Epithelial cell of prostate (primary cell): ENCODE measurements around the gene CDX1.

Experiments
- DNase-seq: peaks from one replicate; pipeline ENCODE4 v3.0.0-alpha.2; 2011; ENCODE audit warnings: low read depth, low spot score
- H3K27ac ChIP-seq: fragments of 450-650 bp; 2 replicates; pipeline ENCODE4 v1.5.1; 2017; ENCODE audit warnings: mild to moderate bottlenecking

The CDX1 gene

DNA sequence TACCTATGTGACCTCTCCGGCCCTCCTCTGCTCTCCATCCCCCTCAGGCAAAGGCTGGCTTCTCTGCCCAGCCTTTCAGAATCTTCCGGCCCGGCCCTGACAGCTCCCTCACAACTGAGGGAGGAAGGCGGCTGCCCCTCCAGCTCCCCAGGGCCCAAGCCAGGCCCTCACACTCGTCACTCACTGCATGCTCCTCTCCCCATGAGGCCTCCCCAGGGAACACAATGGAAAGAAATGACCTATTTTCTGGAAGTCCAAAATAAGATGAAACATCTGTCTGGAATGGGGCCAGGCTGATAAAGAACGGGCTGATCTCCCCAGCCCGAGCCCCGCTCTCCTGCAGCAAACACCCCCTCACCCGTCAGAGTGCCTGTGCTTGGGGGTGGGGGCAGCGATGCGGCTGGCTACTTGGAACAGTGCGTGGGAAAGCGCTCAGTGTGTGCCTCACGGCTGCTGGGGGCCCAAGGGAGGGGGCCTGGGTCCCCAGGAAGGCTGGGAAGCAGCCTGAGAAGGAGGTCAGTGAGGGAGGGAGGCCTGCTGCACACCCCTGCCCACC is 22.3 kb upstream of the CDX1 start:
- no peak overlapping the region for H3K27ac ChIP-seq
- no peak for DNase-seq

DNA sequence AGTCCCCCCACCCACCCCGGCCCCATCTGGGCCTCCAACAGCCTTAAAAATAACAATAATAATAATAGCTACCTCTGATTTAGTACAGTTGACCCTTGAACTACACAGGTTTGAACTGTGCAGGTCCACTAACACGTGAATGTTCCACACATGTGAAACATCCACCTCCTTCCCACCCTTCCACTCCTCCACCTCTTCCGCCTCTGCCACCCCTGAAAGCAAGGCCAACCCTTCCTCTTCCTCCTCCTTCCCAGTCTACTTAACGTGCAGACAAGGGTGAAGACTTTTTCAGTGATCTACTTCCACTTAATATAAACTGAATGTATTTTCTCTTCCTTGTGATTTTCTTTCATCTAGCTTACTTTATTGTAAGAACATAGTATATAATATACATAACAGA is 21.7 kb upstream of the CDX1 start:
- H3K27ac ChIP-seq = no peak overlapping the region
- no peak for DNase-seq

DNA sequence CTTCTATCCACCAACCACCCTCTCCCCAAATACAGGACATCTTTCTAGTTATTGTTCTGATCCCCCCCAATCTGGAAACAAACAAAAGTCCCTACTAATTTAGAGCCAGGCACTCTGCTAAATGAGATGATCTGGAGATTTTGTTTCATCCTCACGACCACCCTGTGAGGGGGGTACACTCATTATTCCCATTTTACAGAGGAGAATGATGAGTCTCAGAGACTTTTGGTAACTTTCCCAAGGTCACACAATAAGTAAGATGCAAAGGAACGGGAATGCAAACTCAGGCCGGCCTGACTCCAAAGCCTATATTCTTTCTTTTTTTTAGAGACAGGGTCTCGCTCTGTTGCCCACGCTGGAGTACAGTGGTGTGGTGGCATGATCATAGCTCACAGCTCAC is 20.3 kb upstream of the CDX1 start:
- no peak overlapping the region for H3K27ac ChIP-seq
- DNase-seq = no peak

DNA sequence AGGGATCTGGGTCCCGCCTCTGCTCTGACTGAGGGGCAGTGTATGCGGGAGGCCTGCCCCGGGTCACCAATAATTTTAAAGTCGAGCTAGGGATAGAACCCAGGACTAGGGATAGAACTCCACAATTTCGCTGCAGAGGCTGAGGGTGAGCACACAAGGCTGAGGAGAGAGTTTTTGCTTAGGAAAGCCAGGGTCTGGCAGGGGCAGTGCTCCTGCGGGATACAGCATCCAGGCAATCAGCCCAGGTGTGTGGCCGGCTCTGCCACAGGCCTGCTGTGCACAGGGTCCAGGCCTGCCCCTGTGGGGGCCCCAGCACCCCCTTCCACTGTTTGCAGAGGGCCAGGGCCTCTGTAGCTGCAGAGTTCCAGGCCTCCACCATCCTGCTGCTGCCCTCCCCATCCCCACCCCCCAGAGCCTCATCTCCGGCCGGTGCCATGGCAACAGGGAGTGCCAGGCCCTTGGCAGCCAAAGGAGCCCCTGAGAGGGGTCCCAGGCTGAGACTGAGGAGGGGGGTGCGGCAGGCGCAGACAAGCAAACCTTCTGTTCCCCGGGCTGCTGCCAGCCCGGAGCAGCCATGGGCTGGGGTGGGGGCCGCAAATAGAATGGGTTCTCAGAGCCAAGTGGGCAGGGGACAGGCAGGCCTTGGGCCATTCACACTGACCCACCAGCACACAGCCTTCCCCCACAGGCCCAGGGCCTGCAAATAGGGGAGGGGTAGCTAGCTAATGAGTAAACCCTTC is 19.5 kb upstream of the CDX1 start:
- no peak for DNase-seq
- no peak overlapping the region for H3K27ac ChIP-seq

DNA sequence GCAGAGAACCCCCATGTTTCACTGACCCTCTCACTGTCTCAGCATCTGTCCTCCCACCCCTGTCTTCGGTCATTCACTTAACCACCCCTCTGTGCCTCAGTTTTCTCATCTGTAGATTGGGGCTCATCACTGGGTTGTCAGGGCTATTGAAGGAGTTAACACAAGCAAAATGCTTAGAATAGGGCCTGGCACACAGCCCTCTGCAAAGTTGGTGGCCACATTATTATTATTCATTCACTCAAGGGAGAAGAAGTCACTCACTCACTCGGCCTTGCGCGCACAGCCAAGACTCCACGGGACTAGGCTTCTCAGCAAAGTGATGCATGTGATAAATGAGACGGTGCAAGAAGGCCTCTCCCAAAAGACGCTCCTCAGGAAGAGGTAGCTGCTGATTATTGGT is 18.9 kb upstream of the CDX1 start:
- H3K27ac ChIP-seq = no peak overlapping the region
- DNase-seq = no peak

DNA sequence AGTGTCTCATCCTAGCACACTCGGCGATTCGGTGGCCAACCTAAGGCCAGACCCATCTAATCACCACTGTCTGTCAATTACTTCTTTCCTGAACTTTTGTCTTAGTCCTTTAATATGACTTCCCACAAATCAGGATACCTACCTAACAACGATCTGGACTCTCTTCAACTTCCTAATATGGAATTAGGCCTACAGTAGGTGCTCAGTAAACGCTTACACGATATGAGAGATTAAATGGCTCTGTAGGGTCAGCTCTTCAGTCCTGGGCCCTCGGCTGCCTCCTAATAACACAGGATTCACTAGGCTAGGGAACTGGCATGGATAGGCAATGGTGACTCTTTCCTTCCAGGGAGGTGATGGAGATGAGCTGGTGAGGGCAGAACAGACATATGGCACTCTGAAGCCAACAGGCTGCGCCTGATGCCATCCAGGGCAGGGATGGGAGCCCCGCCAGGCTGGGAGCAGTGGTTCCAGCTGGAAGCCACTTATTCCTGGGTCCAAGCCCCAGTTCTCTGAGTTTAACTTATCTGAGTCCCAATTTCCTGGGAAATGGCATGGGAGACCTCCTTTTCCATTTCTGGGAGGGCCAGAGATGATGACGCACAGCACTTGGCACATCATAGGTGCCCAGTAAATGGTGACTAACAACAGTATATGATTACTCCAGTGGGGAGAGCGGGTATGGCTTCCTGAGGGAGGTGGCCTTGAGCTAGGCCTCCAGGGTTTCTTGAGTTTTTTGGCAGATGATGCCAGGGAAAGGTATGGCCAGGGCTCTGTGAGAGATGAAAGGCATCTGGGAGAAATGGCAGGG is 18.3 kb upstream of the CDX1 start:
- H3K27ac ChIP-seq = no peak overlapping the region
- no peak for DNase-seq

DNA sequence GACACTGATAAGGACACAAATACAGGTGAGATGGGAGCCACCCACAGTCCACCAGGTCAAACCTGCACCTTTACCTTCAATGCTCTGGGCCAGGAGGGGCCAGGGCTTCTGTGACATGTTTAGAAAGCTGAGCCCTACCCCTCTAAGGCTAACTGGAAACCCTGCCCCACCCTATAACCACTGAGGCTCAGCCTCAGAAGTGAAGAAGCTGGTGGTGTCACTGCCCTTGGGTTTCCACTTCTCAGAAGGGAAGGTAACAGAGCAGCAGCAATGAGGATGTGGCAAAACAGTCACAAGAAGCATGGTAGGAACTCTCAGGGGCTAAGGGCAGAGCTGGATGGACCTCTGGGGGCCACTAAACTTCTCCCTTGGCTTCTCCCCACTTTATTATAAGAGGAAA is 17.0 kb upstream of the CDX1 start:
- no peak for DNase-seq
- H3K27ac ChIP-seq = no peak overlapping the region

DNA sequence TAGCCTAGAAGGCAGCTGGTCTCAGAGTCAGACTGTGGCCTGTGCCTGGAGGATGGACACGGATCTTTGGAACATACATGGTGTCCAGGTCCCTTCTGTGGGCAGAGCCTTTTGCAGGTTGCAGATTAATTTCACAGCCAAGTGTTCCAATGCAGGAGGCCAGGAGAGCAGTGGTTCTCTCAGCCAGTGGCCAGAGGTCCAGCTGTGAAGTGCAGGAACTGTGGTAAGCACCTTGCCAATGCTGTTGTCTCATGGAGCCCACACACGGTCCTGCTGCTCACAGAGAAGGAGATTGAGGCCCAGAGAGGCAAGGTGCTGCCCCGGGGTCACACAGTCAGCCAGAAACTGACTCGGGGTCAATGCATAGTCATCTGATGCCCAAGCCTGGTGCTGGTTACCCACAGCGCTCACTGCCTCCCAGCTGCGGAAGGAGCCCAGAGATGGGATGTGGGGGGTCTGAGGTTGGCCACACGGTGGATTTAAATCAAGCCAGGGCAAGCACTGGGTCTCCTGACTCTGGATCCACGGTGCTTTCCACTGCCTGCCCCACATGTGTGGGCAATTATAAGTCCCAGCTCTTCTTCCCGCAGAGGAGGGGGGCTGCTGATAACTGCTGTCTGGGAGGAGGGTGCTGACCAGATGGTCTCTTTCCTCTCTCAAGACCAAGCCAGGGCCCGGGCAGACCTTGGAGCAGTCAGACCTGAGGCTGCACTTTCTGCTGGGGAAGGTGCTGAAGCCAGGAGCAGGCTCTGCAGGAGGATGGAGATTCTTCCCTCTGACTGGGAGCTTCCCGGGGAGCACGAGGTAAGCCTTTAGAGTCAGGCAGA is 13.7 kb upstream of the CDX1 start:
- no peak overlapping the region for H3K27ac ChIP-seq
- no peak for DNase-seq

DNA sequence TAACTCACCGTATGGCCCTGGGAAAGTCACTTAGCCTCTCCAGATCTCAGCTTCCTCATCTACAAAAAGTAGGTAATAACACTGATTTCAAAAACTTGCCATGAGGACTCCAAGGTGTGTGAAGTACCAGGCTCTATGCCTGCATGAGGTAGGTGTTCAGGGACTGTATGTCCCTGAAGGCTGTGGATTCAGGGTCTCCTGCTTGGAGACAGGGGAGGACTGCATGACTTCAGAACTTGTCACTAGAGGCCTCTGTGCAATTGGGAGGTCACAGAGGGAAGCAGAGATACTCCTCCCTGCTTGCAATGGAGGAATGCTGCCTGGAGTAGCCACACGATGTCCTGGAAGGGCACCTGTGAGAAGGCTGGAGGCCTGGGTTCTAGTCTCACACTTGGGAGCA is 13.1 kb upstream of the CDX1 start:
- H3K27ac ChIP-seq = no peak overlapping the region
- no peak for DNase-seq

DNA sequence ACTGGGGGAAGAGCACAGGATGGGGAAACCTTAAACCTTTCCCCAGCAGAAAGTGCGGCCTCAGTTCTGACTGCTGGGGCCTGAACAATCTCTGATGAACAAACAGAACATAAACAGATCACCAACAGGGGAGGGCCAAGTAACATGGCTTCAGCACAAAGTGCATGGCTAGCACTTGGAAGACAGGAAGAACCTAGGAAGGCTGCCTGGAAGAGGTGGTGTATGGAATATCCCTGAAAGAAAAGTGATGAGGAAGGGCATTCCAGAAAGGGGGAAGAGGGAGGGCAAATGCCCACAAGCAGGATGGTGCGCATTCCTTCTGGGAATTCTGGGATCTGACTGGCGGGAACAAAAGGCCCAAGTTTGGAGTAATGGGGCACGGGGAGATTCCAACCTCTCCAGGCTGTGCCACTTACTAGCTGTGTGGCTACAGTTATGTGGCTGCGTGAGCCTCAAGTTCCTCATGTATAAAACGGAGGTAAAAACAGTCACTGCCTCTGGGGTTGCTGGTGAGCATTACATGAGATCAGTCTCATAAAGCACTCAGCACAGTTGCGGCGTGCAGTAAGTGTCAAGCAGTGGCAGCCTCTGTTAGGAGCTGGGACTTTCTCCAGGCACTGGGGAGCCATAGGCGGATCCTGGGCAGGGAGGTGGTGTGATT is 12.5 kb upstream of the CDX1 start:
- no peak overlapping the region for H3K27ac ChIP-seq
- DNase-seq = no peak

DNA sequence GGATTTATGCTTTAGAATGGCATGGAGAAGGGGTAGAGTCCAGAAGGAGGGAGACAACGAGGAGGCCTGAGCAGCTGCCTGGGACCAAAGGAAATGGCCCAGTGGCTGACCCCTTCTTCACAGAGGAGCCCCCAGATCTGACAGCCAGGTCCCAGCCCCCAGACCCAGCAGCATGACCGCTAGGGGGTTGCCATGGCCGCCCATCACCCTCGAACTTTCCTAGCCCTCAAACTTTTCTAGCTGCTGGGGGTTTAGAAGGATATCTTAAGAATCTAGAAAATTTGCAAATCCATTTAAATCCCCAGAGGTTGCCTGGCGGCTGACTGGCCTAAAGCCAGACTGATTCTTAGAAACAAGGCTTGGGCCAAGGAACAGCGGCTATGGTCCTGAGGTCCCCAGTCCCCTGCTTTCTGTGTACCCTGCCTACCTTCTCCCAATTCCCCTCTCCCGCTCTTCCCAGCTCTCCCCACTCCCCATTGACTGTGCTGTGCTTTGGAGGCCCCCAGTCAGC is 11.9 kb upstream of the CDX1 start:
- H3K27ac ChIP-seq = no peak overlapping the region
- DNase-seq = no peak

DNA sequence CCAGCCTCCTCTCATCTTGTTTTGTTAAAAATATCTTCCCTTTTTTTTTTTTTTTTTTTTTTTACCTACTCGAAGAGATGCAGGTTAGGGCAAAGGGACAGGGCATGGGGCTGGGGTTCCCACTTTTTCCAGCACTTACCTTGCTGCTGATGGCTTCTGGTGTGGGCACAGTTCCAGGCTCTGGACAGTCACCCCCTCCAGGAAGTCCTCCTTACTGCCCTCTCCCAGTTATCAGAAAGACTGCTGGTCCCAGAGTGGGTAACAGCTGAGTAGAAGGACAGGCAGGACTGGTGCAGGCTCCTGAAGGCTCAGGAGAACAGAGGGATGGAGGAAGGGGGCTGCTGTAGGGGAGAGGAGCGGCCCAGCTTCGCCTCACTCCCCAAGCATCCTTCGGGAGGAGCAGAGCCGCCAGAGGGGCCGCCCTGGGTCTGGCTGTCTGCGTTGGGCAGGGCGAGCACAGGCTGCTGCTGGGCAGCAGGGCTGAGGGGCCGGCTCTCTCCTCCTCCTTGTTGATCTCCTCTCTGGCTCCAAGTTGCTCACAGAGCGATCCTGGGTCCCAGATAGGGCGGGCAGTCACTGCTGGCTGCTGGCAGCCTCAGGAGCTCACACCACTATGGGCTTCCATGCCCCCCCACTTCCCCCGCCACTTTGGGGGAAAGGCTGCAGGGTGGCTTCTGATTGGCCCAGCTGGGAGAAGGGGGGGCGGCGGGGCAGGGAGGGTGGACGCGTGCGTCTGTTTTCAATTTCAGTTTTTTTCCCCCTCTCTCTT is 11.1 kb upstream of the CDX1 start, which contains the start of gene PDGFRB:
Gene PDGFRB, minus strand, starts transcription at position 588 of the 769 bp plus-strand sequence. CDS start 18,798 bp downstream, outside the sequence.
- DNase-seq = no peak
- H3K27ac ChIP-seq = no peak within 1 kb of the TSS

DNA sequence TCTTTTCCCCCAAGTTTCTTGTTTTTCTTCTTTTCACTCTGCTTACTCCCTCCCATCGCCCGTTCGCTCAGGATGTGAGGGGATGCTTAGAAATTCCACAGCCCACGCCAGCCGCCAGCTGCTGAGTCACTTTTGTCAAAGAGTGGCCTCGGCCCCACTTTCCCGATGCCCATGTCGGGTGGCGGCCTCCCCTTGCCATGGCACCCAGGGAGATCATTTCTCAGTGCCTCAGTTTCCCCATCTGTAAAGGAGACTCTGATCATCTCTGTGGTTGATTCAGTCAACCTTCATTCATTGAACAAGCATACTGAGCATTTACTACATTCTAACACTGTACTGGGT is 10.6 kb upstream of the CDX1 start:
- no peak for DNase-seq
- no peak overlapping the region for H3K27ac ChIP-seq

DNA sequence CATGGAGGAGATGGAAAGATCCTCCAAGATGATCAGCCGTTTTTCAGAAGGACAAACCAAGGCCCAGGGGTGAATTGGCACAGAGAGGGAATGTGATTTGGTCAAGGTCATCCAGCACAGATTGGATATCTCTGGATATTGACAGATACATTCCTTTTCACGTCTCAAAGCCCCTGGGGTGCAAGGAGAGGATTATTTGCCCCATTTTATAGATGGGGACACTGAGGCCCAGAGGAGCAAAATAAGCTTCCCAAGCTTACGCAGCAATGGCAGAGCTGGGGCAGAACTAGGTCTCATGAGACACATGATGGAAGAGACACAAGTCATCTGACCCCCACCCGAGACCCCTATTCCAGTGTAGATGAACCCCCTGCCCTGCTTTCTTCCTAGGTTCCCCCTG is 10.0 kb upstream of the CDX1 start:
- DNase-seq = no peak
- H3K27ac ChIP-seq = no peak overlapping the region

DNA sequence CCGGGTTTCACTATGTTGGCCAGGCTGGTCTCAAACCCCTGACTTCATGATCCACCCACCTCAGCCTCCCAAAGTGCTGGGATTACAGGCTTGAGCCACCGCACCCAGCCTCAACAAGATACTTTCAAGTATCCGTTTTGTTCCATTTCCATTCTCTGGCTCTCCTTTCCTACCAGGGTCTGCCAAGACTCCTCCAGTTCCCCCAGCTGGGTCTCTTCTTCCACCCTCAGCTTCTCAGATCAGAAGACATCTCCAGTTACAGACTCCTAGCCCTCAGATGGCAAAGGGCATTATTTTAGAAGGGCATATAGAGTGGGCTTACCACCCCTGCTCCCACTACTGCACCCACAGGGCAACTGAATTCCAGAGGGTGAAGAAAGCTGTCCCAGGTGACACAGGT is 9.4 kb upstream of the CDX1 start:
- no peak overlapping the region for H3K27ac ChIP-seq
- no peak for DNase-seq

DNA sequence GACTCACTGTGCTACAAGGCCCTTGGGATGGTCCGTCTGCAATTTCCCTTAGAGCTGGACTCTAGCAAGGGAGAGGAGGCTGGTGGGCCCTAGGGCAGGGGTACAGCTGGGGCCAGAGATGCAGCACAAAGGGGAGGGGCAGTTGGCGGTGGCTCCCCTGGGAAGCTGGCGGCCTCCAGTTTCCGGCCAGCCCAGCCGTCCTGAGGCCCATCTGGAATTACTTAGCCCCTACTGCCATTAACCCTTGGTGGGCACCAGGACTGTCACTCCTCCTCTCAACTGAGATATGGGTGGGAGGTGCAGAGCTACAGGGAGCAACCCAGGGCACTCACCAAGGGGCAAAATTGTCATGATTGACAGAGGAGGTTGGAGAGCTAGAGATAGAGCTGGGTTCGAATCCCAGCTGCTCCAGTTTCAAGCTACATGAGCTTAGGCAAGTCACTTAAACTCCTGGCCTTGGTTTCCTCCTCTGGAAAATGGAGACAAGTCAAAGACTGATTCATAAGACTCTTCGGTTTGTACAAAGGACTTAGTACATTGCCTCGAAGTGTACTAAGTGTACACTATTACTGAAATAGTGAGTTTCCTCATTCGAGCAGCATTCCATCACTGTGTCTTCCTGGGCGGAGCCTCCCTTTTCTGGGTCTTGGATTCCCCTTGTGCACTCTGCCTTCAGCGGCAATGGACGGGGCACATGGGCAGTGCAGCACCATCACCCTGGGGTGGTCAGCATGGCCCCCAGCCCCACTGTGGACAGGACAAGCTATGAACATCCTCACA is 8.2 kb upstream of the CDX1 start:
- DNase-seq = no peak
- H3K27ac ChIP-seq = no peak overlapping the region

DNA sequence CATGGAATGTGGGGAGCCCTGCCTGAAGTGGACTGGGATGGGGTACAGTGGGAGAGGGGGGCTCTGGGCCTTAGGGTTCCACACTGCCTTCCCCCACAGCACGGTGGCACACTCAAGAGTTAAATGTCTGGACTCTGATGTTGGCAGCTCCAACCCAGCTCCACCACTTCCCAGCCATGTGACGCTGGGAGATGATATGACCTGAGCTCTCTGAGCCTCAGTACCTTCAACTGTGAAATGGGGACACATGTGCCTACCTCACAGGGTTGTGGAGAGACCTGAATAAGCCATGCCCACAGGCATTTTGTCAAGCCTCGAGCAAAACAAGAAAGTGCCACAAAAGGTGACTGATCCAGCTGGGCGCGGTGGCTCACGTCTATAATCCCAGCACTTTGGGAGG is 7.5 kb upstream of the CDX1 start:
- no peak for DNase-seq
- H3K27ac ChIP-seq = no peak overlapping the region

DNA sequence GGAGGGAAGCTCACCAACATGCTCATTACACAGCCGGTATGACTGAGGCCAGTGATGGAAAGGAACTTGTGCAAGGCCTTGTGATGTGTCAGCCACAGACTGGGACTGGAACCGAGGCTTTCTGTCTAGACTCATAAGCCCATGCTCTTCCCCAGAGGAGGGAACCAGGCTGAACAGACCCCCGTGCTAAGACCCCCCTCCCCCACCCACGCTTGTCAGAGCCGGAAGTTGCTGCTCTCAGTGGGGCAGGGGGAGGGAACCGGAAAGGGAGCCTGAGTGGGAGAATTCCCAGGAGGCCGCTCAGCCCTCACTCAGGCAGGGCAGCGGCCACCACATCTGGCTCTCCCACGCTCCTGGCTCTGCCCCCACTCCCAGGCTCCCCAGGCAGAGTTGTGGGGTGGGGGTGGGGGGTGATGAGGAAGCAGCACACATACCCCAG is 6.8 kb upstream of the CDX1 start:
- no peak for DNase-seq
- H3K27ac ChIP-seq = no peak overlapping the region
